ENCODE data around the gene USP15.

Gene USP15

GRCh38 chr12:62224601-62225000, 35.6 kb upstream of the USP15 start (continued):
- TF ChIP-seq TRIM28 (IDR thresholded peaks at IDR 0.05; ENCODE audit: borderline replicate concordance, low read length) (no peak), ZNF366 (tag by site-specific recombination; conservative IDR thresholded peaks at IDR 0.05) (no peak), GLIS1 (tag by site-specific recombination; IDR thresholded peaks at IDR 0.05) (no peak), ZFP41 (tag by site-specific recombination; IDR thresholded peaks at IDR 0.05; ENCODE audit: borderline replicate concordance) (no peak), ZNF626 (tag by site-specific recombination; IDR thresholded peaks at IDR 0.05) (no peak)

- Histone ChIP-seq H3K4me3 (ENCODE audit: low read depth, low read length) (no peak overlapping the region), H3K9me3 (ENCODE audit: control insufficient read depth, insufficient read depth, low read depth, low read length) (no peaks in the 10 kb centered on the region), H3K27ac (ENCODE audit: extremely low read depth, low read depth, low read length) (no peak overlapping the region), H3K36me3 (ENCODE audit: control insufficient read depth in 2 of 2, insufficient read depth in 1 of 2, low read length in 2 of 2) (no peaks in the 10 kb centered on the region), H3K4me1 (ENCODE audit: control insufficient read depth, insufficient read depth, low read length) (no peaks in the 10 kb centered on the region)
- CTCF ChIA-PET: interaction anchor here (0.6 to 1.2 kb wide), 2 partner anchors 17 to 56 kb away, joined by 3 read pairs; no protein-coding TSS in a partner anchor
- TF ChIP-seq ZIC2 (tag by site-specific recombination; IDR thresholded peaks at IDR 0.05) (no peak), KLF9 (tag by site-specific recombination; IDR thresholded peaks at IDR 0.05; ENCODE audit: low read depth) (no peak), GLI4 (tag by site-specific recombination; IDR thresholded peaks at IDR 0.05) (no peak), PBX3 (CRISPR knock-in tag; IDR thresholded peaks at IDR 0.05) (no peak), ZNF747 (tag by site-specific recombination; IDR thresholded peaks at IDR 0.05) (no peak), ZBTB8A (tag by site-specific recombination; IDR thresholded peaks at IDR 0.05) (no peak), TSHZ1 (tag by site-specific recombination; IDR thresholded peaks at IDR 0.05; ENCODE audit: borderline replicate concordance) (no peak), ZFP37 (tag by site-specific recombination; IDR thresholded peaks at IDR 0.05) (no peak), MYNN (tag by site-specific recombination; IDR thresholded peaks at IDR 0.05; ENCODE audit: borderline replicate concordance) (no peak), ZNF211 (tag by site-specific recombination; IDR thresholded peaks at IDR 0.05; ENCODE audit: low read depth) (no peak), PRDM4 (tag by site-specific recombination; IDR thresholded peaks at IDR 0.05) (no peak), ZNF274 (IDR thresholded peaks at IDR 0.05; ENCODE audit: low read length) (no peak), ZNF274 (tag by site-specific recombination; IDR thresholded peaks at IDR 0.05; ENCODE audit: borderline replicate concordance) (no peak), ZNF621 (tag by site-specific recombination; IDR thresholded peaks at IDR 0.05) (no peak), ZBTB26 (tag by site-specific recombination; optimal IDR thresholded peaks at IDR 0.05) (no peak), FEZF1 (tag by site-specific recombination; IDR thresholded peaks at IDR 0.05) (no peak), ZNF561 (tag by site-specific recombination; IDR thresholded peaks at IDR 0.05; ENCODE audit: borderline replicate concordance) (no peak), ZNF391 (tag by site-specific recombination; IDR thresholded peaks at IDR 0.05; ENCODE audit: borderline replicate concordance, low read depth) (no peak), ZNF184 (tag by site-specific recombination; IDR thresholded peaks at IDR 0.05) (no peak), ZNF433 (tag by site-specific recombination; IDR thresholded peaks at IDR 0.05; ENCODE audit: low read depth) (no peak)
- TF ChIP-seq, protein P1, sequence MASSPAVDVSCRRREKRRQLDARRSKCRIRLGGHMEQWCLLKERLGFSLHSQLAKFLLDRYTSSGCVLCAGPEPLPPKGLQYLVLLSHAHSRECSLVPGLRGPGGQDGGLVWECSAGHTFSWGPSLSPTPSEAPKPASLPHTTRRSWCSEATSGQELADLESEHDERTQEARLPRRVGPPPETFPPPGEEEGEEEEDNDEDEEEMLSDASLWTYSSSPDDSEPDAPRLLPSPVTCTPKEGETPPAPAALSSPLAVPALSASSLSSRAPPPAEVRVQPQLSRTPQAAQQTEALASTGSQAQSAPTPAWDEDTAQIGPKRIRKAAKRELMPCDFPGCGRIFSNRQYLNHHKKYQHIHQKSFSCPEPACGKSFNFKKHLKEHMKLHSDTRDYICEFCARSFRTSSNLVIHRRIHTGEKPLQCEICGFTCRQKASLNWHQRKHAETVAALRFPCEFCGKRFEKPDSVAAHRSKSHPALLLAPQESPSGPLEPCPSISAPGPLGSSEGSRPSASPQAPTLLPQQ (tag by site-specific recombination; IDR thresholded peaks at IDR 0.05): no peak
- POLR2A ChIA-PET: no interaction called here
Observed at GRCh38 chr12:62227091-62227490, 33.1 kb upstream of the USP15 start.
